ENCODE measurements around the gene TEKT5. TPM values are rescaled to one million over a fixed set of nuclear protein-coding genes. Genes with fewer than 3 reads are reported as not detected.

Gene TEKT5
- total and polyA plus RNA-seq, 8 donors: 0.17 to 1.1 (median 0.26) TPM; not detected in 1

DNA sequence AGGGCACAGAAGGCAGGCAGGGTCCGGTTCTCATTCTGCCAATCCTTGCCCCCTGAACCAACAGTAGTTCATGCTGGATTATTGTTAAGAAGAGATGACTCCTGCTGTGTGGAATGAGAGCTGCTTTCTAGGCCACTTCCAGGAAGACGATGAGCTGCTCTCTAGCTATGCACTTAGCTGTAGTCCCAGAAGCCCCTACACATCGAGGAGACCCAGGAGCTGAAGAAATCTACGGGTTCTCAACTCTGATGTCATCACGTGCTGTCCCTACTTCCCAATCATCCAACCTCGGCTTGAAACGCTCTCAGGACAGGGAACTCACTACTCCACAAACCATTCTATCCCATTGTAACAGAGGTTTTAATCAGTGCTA is 85.3 kb downstream of the TEKT5 start:
- DNase-seq (no peak), FAIRE-seq (no peak), ATAC-seq (peak in 2 of 4 donors; percentile 55 to 65)
- no peaks in the 10 kb centered on the region for H3K4me1 ChIP-seq
- no peaks in the 10 kb centered on the region for H3K36me3 ChIP-seq
- H3K9me3 ChIP-seq: no peaks in the 10 kb centered on the region
- H3K27ac ChIP-seq: no peak overlapping the region
- no peaks in the 10 kb centered on the region for H3K27me3 ChIP-seq
- no peak overlapping the region for H3K4me3 ChIP-seq
- TF ChIP-seq, protein P1, sequence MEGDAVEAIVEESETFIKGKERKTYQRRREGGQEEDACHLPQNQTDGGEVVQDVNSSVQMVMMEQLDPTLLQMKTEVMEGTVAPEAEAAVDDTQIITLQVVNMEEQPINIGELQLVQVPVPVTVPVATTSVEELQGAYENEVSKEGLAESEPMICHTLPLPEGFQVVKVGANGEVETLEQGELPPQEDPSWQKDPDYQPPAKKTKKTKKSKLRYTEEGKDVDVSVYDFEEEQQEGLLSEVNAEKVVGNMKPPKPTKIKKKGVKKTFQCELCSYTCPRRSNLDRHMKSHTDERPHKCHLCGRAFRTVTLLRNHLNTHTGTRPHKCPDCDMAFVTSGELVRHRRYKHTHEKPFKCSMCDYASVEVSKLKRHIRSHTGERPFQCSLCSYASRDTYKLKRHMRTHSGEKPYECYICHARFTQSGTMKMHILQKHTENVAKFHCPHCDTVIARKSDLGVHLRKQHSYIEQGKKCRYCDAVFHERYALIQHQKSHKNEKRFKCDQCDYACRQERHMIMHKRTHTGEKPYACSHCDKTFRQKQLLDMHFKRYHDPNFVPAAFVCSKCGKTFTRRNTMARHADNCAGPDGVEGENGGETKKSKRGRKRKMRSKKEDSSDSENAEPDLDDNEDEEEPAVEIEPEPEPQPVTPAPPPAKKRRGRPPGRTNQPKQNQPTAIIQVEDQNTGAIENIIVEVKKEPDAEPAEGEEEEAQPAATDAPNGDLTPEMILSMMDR (IDR thresholded peaks at IDR 0.05): no peak
- WGBS, 2 donors: 73 to 78% methylated on average over 7 of the region's 7 CpGs
- intact Hi-C loops (cut with DNase I): no loop called here

DNA sequence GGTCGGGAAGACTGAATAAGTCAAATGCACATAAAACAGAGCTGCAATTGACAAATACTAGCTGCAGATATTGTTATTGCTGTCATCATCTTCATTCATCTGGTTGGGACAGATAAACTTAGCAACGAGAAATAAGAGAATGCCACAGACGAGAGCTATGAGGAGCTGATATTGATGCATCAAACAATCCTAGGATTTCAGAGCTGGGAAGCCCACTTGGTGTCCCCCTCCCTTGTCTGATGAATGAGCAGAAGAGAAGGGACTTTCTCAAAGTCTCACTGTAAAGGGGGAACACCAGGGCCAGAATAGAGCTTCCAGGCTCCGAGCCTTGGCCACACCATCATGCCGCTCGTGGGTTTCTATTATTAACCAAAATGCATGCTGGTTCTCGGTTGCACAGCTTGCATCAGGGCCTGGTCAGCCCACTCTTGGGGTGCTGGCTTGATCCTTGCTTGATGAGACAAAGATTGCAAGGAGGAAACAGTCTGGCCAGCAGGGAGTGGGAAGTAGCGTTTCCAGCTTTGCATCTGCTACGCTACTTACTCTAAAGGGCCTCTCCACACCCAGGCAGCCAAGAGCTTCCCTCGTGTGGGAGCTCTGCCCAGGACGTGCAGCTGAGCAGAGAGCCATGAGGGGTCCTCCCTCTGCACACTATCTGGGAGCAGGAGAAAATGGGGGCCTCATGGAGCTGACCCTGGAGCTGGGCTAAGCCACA is 85.9 kb downstream of the TEKT5 start:
- Histone ChIP-seq H3K27me3 (no peaks in the 10 kb centered on the region), H3K36me3 (no peaks in the 10 kb centered on the region), H3K9me3 (no peaks in the 10 kb centered on the region), H3K4me3 (no peak overlapping the region), H3K4me1 (no peaks in the 10 kb centered on the region), H3K27ac (no peak overlapping the region)
- peak in 2 of 4 donors; percentile 34 to 55 for ATAC-seq
- WGBS, 2 donors: 76 to 81% methylated on average over 11 of the region's 11 CpGs
- FAIRE-seq: no peak
- intact Hi-C loops (cut with DNase I): no loop called here
- TF ChIP-seq, protein P1 (IDR thresholded peaks at IDR 0.05): no peak
- no peak for DNase-seq

DNA sequence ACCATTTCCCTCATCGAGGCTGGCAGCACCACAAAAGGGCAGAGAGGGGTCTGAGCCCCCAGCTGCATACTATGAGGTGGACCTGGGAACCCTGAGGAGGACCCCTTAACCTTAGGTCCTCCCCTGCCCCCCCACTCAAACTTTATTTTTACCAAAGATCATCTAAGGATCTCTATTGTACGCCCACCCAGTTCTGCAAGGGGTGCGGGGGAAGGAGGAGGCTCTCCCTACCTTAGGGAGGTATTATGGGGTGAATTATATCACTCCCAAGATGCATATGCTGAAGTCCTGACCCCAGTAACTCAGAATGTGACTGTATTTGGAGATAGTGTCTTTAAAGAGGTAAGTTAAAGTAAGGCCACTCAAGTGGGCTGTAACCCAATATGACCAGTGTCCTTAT is 87.6 kb downstream of the TEKT5 start:
- no peak overlapping the region for H3K4me3 ChIP-seq
- H3K27ac ChIP-seq: no peak overlapping the region
- DNase-seq (no peak), FAIRE-seq (no peak), ATAC-seq (no peak)
- TF ChIP-seq, protein P1 (IDR thresholded peaks at IDR 0.05): no peak
- H3K36me3 ChIP-seq: no peaks in the 10 kb centered on the region
- H3K27me3 ChIP-seq: no peaks in the 10 kb centered on the region
- WGBS, 2 donors: 70 to 75% methylated on average over 3 of the region's 3 CpGs
- H3K9me3 ChIP-seq: no peaks in the 10 kb centered on the region
- H3K4me1 ChIP-seq: no peaks in the 10 kb centered on the region
- intact Hi-C loops (cut with DNase I): no loop called here

DNA sequence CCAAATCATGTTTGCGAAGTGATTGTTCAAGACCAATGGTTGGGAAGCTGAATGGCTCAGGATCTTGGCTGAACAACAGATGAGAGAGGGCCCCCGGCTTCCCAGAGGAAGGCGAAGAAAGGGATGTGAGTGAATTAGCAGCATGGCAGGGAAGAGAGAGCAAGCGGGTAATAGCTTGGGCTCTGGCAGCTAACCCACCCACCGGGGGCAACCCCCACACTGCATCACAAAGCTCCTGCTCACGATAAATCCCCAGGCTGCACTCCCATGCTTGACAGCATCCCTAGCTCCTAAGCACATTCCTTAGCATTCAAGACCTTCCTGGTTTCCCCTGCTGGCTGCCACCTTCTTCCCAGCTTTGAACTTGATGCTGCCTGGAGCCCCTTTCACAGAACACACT is 88.1 kb downstream of the TEKT5 start:
- ATAC-seq (no peak), FAIRE-seq (no peak), DNase-seq (no peak)
- intact Hi-C loops (cut with DNase I): no loop called here
- H3K9me3 ChIP-seq: no peaks in the 10 kb centered on the region
- H3K36me3 ChIP-seq: no peaks in the 10 kb centered on the region
- TF ChIP-seq, protein P1 (IDR thresholded peaks at IDR 0.05): no peak
- WGBS, 2 donors: 46 to 66% methylated on average over 6 of the region's 6 CpGs
- no peak overlapping the region for H3K27ac ChIP-seq
- no peaks in the 10 kb centered on the region for H3K27me3 ChIP-seq
- H3K4me3 ChIP-seq: no peak overlapping the region
- H3K4me1 ChIP-seq: no peaks in the 10 kb centered on the region

DNA sequence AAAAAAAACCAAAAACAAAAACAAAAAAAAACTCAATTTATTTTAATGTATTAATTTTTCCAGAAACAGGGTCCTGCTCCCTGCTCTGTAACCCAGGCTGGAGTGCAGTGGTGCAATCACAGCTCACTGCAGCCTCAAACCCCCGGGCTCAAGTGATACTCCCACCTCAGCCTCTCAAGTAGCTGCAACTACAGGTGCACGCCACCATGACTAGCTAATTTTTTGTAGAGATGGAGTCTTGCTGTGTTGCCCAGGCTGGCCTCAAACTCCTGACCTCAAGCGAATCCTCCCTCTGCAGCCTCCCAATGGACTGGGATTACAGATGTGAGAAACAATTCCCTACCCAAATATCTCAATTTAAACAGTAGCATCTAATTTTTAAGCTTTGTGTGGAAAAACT is 89.1 kb downstream of the TEKT5 start:
- ATAC-seq (no peak), FAIRE-seq (no peak), DNase-seq (no peak)
- 79 to 88% methylated on average over 3 of the region's 3 CpGs for WGBS, 2 donors
- Histone ChIP-seq H3K27me3 (no peaks in the 10 kb centered on the region), H3K4me3 (no peak overlapping the region), H3K27ac (no peak overlapping the region), H3K4me1 (no peaks in the 10 kb centered on the region), H3K9me3 (no peaks in the 10 kb centered on the region), H3K36me3 (no peaks in the 10 kb centered on the region)
- intact Hi-C loops (cut with DNase I): no loop called here
- TF ChIP-seq, protein P1 (IDR thresholded peaks at IDR 0.05): no peak

All from pancreas (tissue), 10 donors.